Hepatocyte (in vitro differentiated cells): ENCODE results near the gene RGS18.

Experiments used
- EZH2 ChIP-seq: fragments of 200-600 bp; sonication (generic); IDR thresholded peaks from 2 replicates; pipeline ENCODE4 v1.6.1; 2016; ENCODE audit warnings: antibody characterized with exemption, mild to moderate bottlenecking, borderline replicate concordance
- EZH2phosphoT487 ChIP-seq: fragments of 200-600 bp; sonication (generic); IDR thresholded peaks from one replicate; pipeline ENCODE4 v1.6.1; 2018; ENCODE audit warnings: antibody characterized with exemption, mild to moderate bottlenecking, low read depth, moderate library complexity; ENCODE audit not compliant: unreplicated experiment, severe bottlenecking
- TF ChIP-seq, protein P1 (sequence below): fragments of 200-600 bp; sonication (generic); IDR thresholded peaks from 2 replicates; pipeline ENCODE4 v1.5.1; 2016; ENCODE audit warnings: antibody characterized with exemption, mild to moderate bottlenecking; ENCODE audit not compliant: poor library complexity

GRCh38 chr1:192147696-192148095 is 10.6 kb upstream of the RGS18 start:
- TF ChIP-seq EZH2 (no peak), EZH2phosphoT487 (no peak)
- TF ChIP-seq, protein P1, sequence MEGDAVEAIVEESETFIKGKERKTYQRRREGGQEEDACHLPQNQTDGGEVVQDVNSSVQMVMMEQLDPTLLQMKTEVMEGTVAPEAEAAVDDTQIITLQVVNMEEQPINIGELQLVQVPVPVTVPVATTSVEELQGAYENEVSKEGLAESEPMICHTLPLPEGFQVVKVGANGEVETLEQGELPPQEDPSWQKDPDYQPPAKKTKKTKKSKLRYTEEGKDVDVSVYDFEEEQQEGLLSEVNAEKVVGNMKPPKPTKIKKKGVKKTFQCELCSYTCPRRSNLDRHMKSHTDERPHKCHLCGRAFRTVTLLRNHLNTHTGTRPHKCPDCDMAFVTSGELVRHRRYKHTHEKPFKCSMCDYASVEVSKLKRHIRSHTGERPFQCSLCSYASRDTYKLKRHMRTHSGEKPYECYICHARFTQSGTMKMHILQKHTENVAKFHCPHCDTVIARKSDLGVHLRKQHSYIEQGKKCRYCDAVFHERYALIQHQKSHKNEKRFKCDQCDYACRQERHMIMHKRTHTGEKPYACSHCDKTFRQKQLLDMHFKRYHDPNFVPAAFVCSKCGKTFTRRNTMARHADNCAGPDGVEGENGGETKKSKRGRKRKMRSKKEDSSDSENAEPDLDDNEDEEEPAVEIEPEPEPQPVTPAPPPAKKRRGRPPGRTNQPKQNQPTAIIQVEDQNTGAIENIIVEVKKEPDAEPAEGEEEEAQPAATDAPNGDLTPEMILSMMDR = no peak
